Heart left ventricle (tissue), 16 donors: ENCODE measurements around the gene CDX1. TPM values are rescaled to one million over a fixed set of nuclear protein-coding genes. Genes with fewer than 3 reads are reported as not detected.
"Not testable (repeated sequence)": the region's sequence is repeated elsewhere in the genome, so short reads cannot be mapped to it uniquely, and the experiment has no call there.

Source experiments
- ATAC-seq, 4 donors: fragments of 200-7000 bp; cut with Tn5 transposase; one replicate each; pipeline ENCODE4 v1.9.1; 2020 to 2022; ENCODE audit warnings: moderate library complexity in 4 of 4, mild to moderate bottlenecking in 3 of 4, moderate number of reproducible peaks in 1 of 4
- DNase-seq, 5 donors: peaks; one replicate each; pipeline ENCODE4 v3.0.0-alpha.2; 2020
- H3K27ac ChIP-seq, 12 donors: fragments of 200-600 bp; sonication (generic) in 4 of 12; one replicate each; pipeline versions ENCODE4 v1.5.0 to v1.8.0; 2016 to 2022; ENCODE audit warnings: mild to moderate bottlenecking in 2 of 12
- H3K27me3 ChIP-seq, 9 donors: fragments of 200-600 bp; sonication (generic) in 2 of 9; one replicate each; pipeline versions ENCODE4 v1.5.1 to v1.8.0; 2016 to 2022; ENCODE audit warnings: mild to moderate bottlenecking in 3 of 9
- H3K36me3 ChIP-seq, 9 donors: fragments of 200-600 bp; sonication (generic) in 2 of 9; one replicate each; pipeline versions ENCODE4 v1.5.0 to v1.8.0; 2018 to 2022; ENCODE audit warnings: mild to moderate bottlenecking in 2 of 9
- H3K4me1 ChIP-seq, 12 donors: fragments of 200-600 bp; sonication (generic) in 4 of 12; one replicate each; pipeline versions ENCODE4 v1.5.0 to v1.8.0; 2016 to 2022; ENCODE audit warnings: mild to moderate bottlenecking in 3 of 12
- H3K4me3 ChIP-seq, 12 donors: fragments of 200-600 bp; sonication (generic) in 4 of 12; one replicate each; pipeline versions ENCODE4 v1.5.0 to v1.8.0; 2017 to 2022; ENCODE audit warnings: mild to moderate bottlenecking in 9 of 12, moderate library complexity in 4 of 12
- H3K9me3 ChIP-seq, 12 donors: fragments of 200-600 bp; sonication (generic) in 4 of 12; one replicate each; pipeline versions ENCODE4 v1.5.0 to v1.8.0; 2016 to 2022; ENCODE audit warnings: mild to moderate bottlenecking in 1 of 12
- CTCF ChIP-seq, 12 donors: fragments of 200-600 bp; sonication (generic) in 4 of 12; IDR thresholded peaks; one replicate each; pipeline versions ENCODE4 v1.5.0 to v1.8.0; 2018 to 2022; ENCODE audit warnings: antibody characterized with exemption in 12 of 12, mild to moderate bottlenecking in 5 of 12
- POLR2A ChIP-seq, 2 donors: fragments of 450-650 bp; IDR thresholded peaks; one replicate each; pipeline ENCODE4 v1.6.1; 2017; ENCODE audit warnings: antibody characterized with exemption in 2 of 2, mild to moderate bottlenecking in 2 of 2, moderate library complexity in 2 of 2
- WGBS, 4 donors: extraction: QIAGEN DNeasy Blood & Tissue Kit in 2 of 4; methylation state at CpG; one replicate each; pipeline versions ENCODE4 v1.1.5 to v1.1.7; 2013 to 2018; 5-methylcytosine and 5-hydroxymethylcytosine counted together
- intact Hi-C, 10 donors: fragments of 100-400 bp; cut with DNase I; formaldehyde crosslinking; loops; one replicate each; pipeline versions ENCODE4 v1.11.1 to v1.14.2; 2022
- polyA plus RNA-seq, 2 donors: library from polyadenylated mRNA; stranded (reverse); fragments of 200-250 nt; gene quantifications; one replicate each; pipeline ENCODE4 v1.2.3, GENCODE V29; 2013
- total RNA-seq, 9 donors: library from RNA; depleted of rRNA in 2 of 9; stranded (reverse); fragments of >200 nt in 2 of 9; fragmentation: NEBNext Ultra II Directional in 3 of 9; extraction: Animal tissue kit (Norgen Biotek cat#: 25700) in 3 of 9; gene quantifications; one replicate each; pipeline versions ENCODE4 v1.1.0 to v1.2.4, GENCODE V29; 2016 to 2023
- donor health status: ischemic (EF 13 %, LVEDD 7.1; RV severe dilation, severe dysfunction).
- donor health status: healthy with polysubstance abuse.
- donor health status: DM: no; HTN: yes; CAD: no.
- donor health status: DM: no; HTN: no; CAD: no.
- donor health status: ischemic (EF 25% LVEDD 6.9; RV normal size, moderate dysfunction).
- donor health status: ischemic (EF 25% LVEDD 5.7; RV mildly dilated, moderate dysfunction).
- donor health status: healthy.
- donor health status: DM: yes; HTN: yes; CAD: no.
- donor health status: ischemic (EF 35%, LVEDD 5.7; RV mildly dilated, moderate dysfunction).
- donor health status: nonischemic (EF 11% LVEDD 7.7; RV severe dilation, severe dysfunction).
- donor health status: DM: yes; HTN: yes; CAD: no.
- donor health status: PGD.
- donor health status: ischemic (EF 29% LVEDD 5.4; RV normal size, mild dysfunction).
- donor health status: nonischemic (EF 23%, LVEDD 6.1; RV moderate dilation, normal function).

CDX1 gene
- total and polyA plus RNA-seq, 11 donors: 0.17 to 0.29 (median 0.29) TPM; not detected in 8

- intact Hi-C loops: no loop called here
- WGBS, 4 donors: 79 to 89% (median 81%) methylated on average over 9 to 11 of the region's 11 CpGs
- Histone ChIP-seq H3K4me3 (no peak overlapping the region), H3K36me3 (no peaks in the 10 kb centered on the region), H3K27me3 (no peaks in the 10 kb centered on the region), H3K9me3 (no peaks in the 10 kb centered on the region), H3K4me1 (no peaks in the 10 kb centered on the region), H3K27ac (no peak overlapping the region)
- ATAC-seq: no peak
- DNase-seq: no peak
- TF ChIP-seq POLR2A (IDR thresholded peaks at IDR 0.05) (no peak), CTCF (IDR thresholded peaks at IDR 0.05) (no peak)
Observed at GRCh38 chr5:150227606-150228273, 61.2 kb downstream of the CDX1 start.

GRCh38 chr5:150229571-150229970, 63.0 kb downstream of the CDX1 start:
- no peak for DNase-seq
- Histone ChIP-seq H3K36me3 (no peaks in the 10 kb centered on the region), H3K27ac (no peak overlapping the region), H3K4me3 (no peak overlapping the region), H3K27me3 (no peaks in the 10 kb centered on the region), H3K4me1 (peaks cover 0 to 7% (median 0%) of the 10 kb centered on the region in 12 donors), H3K9me3 (no peaks in the 10 kb centered on the region)
- TF ChIP-seq CTCF (IDR thresholded peaks at IDR 0.05): no peak
- TF ChIP-seq POLR2A (IDR thresholded peaks at IDR 0.05): no peak
- ATAC-seq: no peak
- WGBS, 4 donors: 71 to 97% (median 89%) methylated on average over 3 of the region's 3 CpGs
- intact Hi-C loops: no loop called here

GRCh38 chr5:150230842-150231241, 64.3 kb downstream of the CDX1 start:
- intact Hi-C loops: no loop called here
- H3K4me3 ChIP-seq: no peak overlapping the region
- H3K27ac ChIP-seq: no peak overlapping the region
- no peak for TF ChIP-seq POLR2A (IDR thresholded peaks at IDR 0.05)
- no peak for TF ChIP-seq CTCF (IDR thresholded peaks at IDR 0.05)
- no peak for ATAC-seq
- 74 to 87% (median 77%) methylated on average over 7 of the region's 7 CpGs for WGBS, 4 donors
- H3K4me1 ChIP-seq: peaks cover 0 to 13% (median 0%) of the 10 kb centered on the region in 12 donors
- no peaks in the 10 kb centered on the region for H3K36me3 ChIP-seq
- no peak for DNase-seq
- no peaks in the 10 kb centered on the region for H3K27me3 ChIP-seq
- no peaks in the 10 kb centered on the region for H3K9me3 ChIP-seq

- DNase-seq, ATAC-seq, H3K27me3 ChIP-seq, H3K27ac ChIP-seq, H3K36me3 ChIP-seq, H3K4me3 ChIP-seq, intact Hi-C loops, H3K9me3 ChIP-seq: not testable (repeated sequence)
- peaks cover 0 to 13% (median 0%) of the 10 kb centered on the region in 12 donors for H3K4me1 ChIP-seq
- WGBS, 4 donors: 95 to 100% (median 96%) methylated on average over 3 to 5 of the region's 5 CpGs
Observed at GRCh38 chr5:150233706-150234105, 67.1 kb downstream of the CDX1 start.

Other genes with a start within 250 kb of the CDX1 start
- under 1 TPM in 8 of 9 donors, not detected in 1; 0.08 to 0.35 (median 0.13) TPM for gene PDE6A, start 222.0 kb upstream of the CDX1 start, total RNA-seq
- under 1 TPM; 0.04 to 0.08 TPM for gene PDE6A, start 222.0 kb upstream of the CDX1 start, polyA plus RNA-seq
- gene SLC26A2, start 206.0 kb upstream of the CDX1 start, total RNA-seq: 10 to 100 TPM in 1 of 9 donors, 1 to 10 TPM in 8; 3.5 to 14.7 (median 6.8) TPM
- gene SLC26A2, start 206.0 kb upstream of the CDX1 start, polyA plus RNA-seq: 10 to 100 TPM in 1 of 2 donors, 1 to 10 TPM in 1; 1.5 to 22.1 TPM
- 1 to 10 TPM; 1.3 to 4.3 (median 2.6) TPM for gene TIGD6, start 166.1 kb upstream of the CDX1 start, total RNA-seq
- gene TIGD6, start 166.1 kb upstream of the CDX1 start, polyA plus RNA-seq: 1 to 10 TPM; 2.3 to 3.0 TPM
- 10 to 100 TPM; 12.4 to 25.9 (median 17.5) TPM for gene HMGXB3, start 166.0 kb upstream of the CDX1 start, total RNA-seq
- gene HMGXB3, start 166.0 kb upstream of the CDX1 start, polyA plus RNA-seq: 10 to 100 TPM; 10.7 to 18.8 TPM
- 100 to 1,000 TPM in 1 of 9 donors, 10 to 100 TPM in 6, 1 to 10 TPM in 2; 5.8 to 143 (median 12.0) TPM for gene CSF1R, start 80.2 kb upstream of the CDX1 start, total RNA-seq
- 1 to 10 TPM; 5.0 to 5.6 TPM for gene CSF1R, start 80.2 kb upstream of the CDX1 start, polyA plus RNA-seq
- 100 to 1,000 TPM in 3 of 9 donors, 10 to 100 TPM in 6; 28.3 to 112 (median 45.6) TPM for gene PDGFRB, start 10.9 kb upstream of the CDX1 start, total RNA-seq
- 10 to 100 TPM; 27.6 to 53.1 TPM for gene PDGFRB, start 10.9 kb upstream of the CDX1 start, polyA plus RNA-seq
- gene SLC6A7, start 23.3 kb downstream of the CDX1 start, total RNA-seq: not detected
- gene SLC6A7, start 23.3 kb downstream of the CDX1 start, polyA plus RNA-seq: not detected
- 10 to 100 TPM in 8 of 9 donors, 1 to 10 TPM in 1; 4.8 to 26.0 (median 15.6) TPM for gene CAMK2A, start 123.0 kb downstream of the CDX1 start, total RNA-seq
- gene CAMK2A, start 123.0 kb downstream of the CDX1 start, polyA plus RNA-seq: 10 to 100 TPM in 1 of 2 donors, 1 to 10 TPM in 1; 3.2 to 15.2 TPM
- gene ARSI, start 136.1 kb downstream of the CDX1 start, total RNA-seq: under 1 TPM in 7 of 9 donors, not detected in 2; 0.12 to 0.95 (median 0.35) TPM
- under 1 TPM in 1 of 2 donors, not detected in 1; 0.68 TPM for gene ARSI, start 136.1 kb downstream of the CDX1 start, polyA plus RNA-seq
- gene TCOF1, start 190.9 kb downstream of the CDX1 start, total RNA-seq: 10 to 100 TPM; 12.6 to 29.9 (median 16.0) TPM
- 10 to 100 TPM; 11.9 to 18.8 TPM for gene TCOF1, start 190.9 kb downstream of the CDX1 start, polyA plus RNA-seq
- gene CD74, start 246.1 kb downstream of the CDX1 start, total RNA-seq: 1,000 to 10,000 TPM in 2 of 9 donors, 100 to 1,000 TPM in 7; 139 to 2,756 (median 300) TPM
- gene CD74, start 246.1 kb downstream of the CDX1 start, polyA plus RNA-seq: 100 to 1,000 TPM; 147 to 208 TPM